ENCODE measurements around the gene KIAA0753. TPM values are rescaled to one million over a fixed set of nuclear protein-coding genes. Genes with fewer than 3 reads are reported as not detected.

KIAA0753 gene
- total RNA-seq, 1 experiment from 2014 or later, result 13.0 TPM

GRCh38 chr17:6532441-6532885 is 108.0 kb downstream of the KIAA0753 start:
- Histone ChIP-seq H3K4me3 (ENCODE audit: low read depth in 2 of 2, low read length in 2 of 2) (no peak overlapping the region), H3K36me3 (ENCODE audit: control insufficient read depth, insufficient read depth, low read length) (no peaks in the 10 kb centered on the region), H3K4me1 (ENCODE audit: control insufficient read depth, insufficient read depth, low read length) (no peaks in the 10 kb centered on the region), H3K9me3 (ENCODE audit: control insufficient read depth, insufficient read depth, low read depth, low read length) (no peaks in the 10 kb centered on the region), H3K27me3 (ENCODE audit: control insufficient read depth, insufficient read depth, low read length) (no peaks in the 10 kb centered on the region; the same call in 1 of the 2 replicates), H3K27ac (ENCODE audit: low read length) (no peak overlapping the region)
- intact Hi-C loops (cut with micrococcal nuclease; ENCODE audit: unreplicated experiment) (no loop called here), in situ Hi-C loops (cut with HindIII; ENCODE audit: low pct_unique_long_range_greater_than_20kb, low sequenced_read_pairs) (no loop called here)
- TF ChIP-seq POLR2AphosphoS5 (IDR thresholded peaks at IDR 0.05; ENCODE audit: low read depth, low read length) (no peak), CTCF (IDR thresholded peaks at IDR 0.05) (no peak), SIN3A (IDR thresholded peaks at IDR 0.05; ENCODE audit: borderline replicate concordance, insufficient read depth, low read depth, low read length) (no peak), REST (IDR thresholded peaks at IDR 0.05; ENCODE audit: insufficient read depth in 1 of 2, low read depth in 2 of 2, low read length in 1 of 2) (no peak), TCF7L2 (IDR thresholded peaks at IDR 0.05; ENCODE audit: low read depth, low read length) (no peak)
- POLR2A ChIA-PET, result no interaction called here
- CTCF ChIA-PET, result interaction anchor here (0.6 kb wide), 1 partner anchor 58 kb away, joined by 3 read pairs; no protein-coding TSS in a partner anchor
- no TSS peak for BruUV-seq (replicated peaks)
- DNase-seq (ENCODE audit: low read depth, low spot score) (no peak), ATAC-seq (no peak)

GRCh38 chr17:6531575-6531974 is 108.9 kb downstream of the KIAA0753 start:
- TF ChIP-seq TCF7L2 (IDR thresholded peaks at IDR 0.05; ENCODE audit: low read depth, low read length) (no peak), REST (IDR thresholded peaks at IDR 0.05; ENCODE audit: insufficient read depth in 1 of 2, low read depth in 2 of 2, low read length in 1 of 2) (no peak), CTCF (IDR thresholded peaks at IDR 0.05) (no peak), SIN3A (IDR thresholded peaks at IDR 0.05; ENCODE audit: borderline replicate concordance, insufficient read depth, low read depth, low read length) (no peak), POLR2AphosphoS5 (IDR thresholded peaks at IDR 0.05; ENCODE audit: low read depth, low read length) (no peak)
- Histone ChIP-seq H3K9me3 (ENCODE audit: control insufficient read depth, insufficient read depth, low read depth, low read length) (no peaks in the 10 kb centered on the region), H3K4me3 (ENCODE audit: low read depth in 2 of 2, low read length in 2 of 2) (no peak overlapping the region), H3K27ac (ENCODE audit: low read length) (no peak overlapping the region), H3K4me1 (ENCODE audit: control insufficient read depth, insufficient read depth, low read length) (no peaks in the 10 kb centered on the region), H3K27me3 (ENCODE audit: control insufficient read depth, insufficient read depth, low read length) (no peaks in the 10 kb centered on the region; the same call in 1 of the 2 replicates), H3K36me3 (ENCODE audit: control insufficient read depth, insufficient read depth, low read length) (no peaks in the 10 kb centered on the region)
- in situ Hi-C loops (cut with HindIII; ENCODE audit: low pct_unique_long_range_greater_than_20kb, low sequenced_read_pairs) (no loop called here), intact Hi-C loops (cut with micrococcal nuclease; ENCODE audit: unreplicated experiment) (no loop called here)
- ChIA-PET POLR2A (no interaction called here), CTCF (no interaction called here)
- no TSS peak for BruUV-seq (replicated peaks)
- ATAC-seq (no peak), DNase-seq (ENCODE audit: low read depth, low spot score) (no peak)

All from Panc1 (cell line).